ENCODE data around the gene CS. TPM values are rescaled to one million over a fixed set of nuclear protein-coding genes. Genes with fewer than 3 reads are reported as not detected.
"Not testable (repeated sequence)": the region's sequence is repeated elsewhere in the genome, so short reads cannot be mapped to it uniquely, and the experiment has no call there.

Gene CS
- 160 to 174 TPM (median 171 TPM) in 3 replicates for total RNA-seq
- long read RNA-seq, transcript CS-201 (11 exons, 2,975 nt), result major isoform, 13 of 43 reads
- long read RNA-seq, partial matches to known transcripts, result 17 of 43 reads
- long read RNA-seq, other reads (novel, unspliced or antisense), result 13 of 43 reads

DNA sequence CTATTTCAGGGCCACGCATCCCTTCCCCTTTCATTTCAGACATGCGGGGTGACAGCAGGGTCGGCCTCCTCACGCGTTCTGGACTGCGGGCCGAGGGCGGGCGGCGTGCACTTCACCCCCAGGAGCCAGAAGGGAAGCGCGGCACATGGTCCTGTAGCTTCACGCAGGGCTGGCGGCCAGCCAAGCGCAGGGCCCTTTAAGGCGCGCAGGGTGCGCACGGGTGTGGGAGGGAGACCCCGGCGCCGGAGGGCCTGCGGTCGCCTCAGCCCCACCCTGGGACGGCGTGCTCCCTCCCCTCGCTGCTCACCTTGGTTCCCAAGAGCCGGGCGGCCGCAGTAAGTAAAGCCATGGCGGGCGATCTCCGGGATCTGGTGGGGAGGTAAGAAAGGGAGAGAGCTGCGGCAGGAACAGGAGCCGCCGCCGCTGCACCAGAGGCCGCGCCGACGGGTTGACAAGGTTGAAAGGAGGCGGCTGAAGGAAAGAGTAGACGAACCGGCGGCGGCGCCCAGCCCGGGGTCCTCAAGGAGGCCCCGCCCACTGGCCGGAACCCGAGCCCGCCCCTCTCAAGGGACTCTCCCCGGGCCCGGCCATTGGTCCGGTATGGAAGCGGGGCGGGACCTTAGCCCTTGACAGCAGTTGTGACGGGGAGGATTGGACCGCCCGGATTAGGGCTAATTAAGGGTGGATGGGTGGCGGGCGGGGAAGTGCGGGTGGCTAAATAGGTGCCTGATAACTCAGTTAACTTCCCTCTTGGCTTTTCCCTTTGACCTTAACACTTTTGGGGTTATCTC lies at the start of gene CS:
Gene CS, minus strand, starts transcription at position 478 of the 791 bp plus-strand sequence. Its CDS starts 129 bp downstream, at position 349.
- Mint-ChIP-seq H3K27me3 (ENCODE audit: low read depth) (no peaks in the 10 kb centered on the region), H3K4me1 (ENCODE audit: low read depth) (peaks cover 44% of the 10 kb centered on the region), H3K9me3 (ENCODE audit: low read depth) (no peaks in the 10 kb centered on the region), H3K4me3 (ENCODE audit: unreplicated experiment) (peak within 1 kb of the TSS; percentile 94), H3K27ac (ENCODE audit: unreplicated experiment) (peak within 1 kb of the TSS; percentile 95), H3K36me3 (ENCODE audit: low read depth) (no peaks in the 10 kb centered on the region)
- TF ChIP-seq, protein P1, sequence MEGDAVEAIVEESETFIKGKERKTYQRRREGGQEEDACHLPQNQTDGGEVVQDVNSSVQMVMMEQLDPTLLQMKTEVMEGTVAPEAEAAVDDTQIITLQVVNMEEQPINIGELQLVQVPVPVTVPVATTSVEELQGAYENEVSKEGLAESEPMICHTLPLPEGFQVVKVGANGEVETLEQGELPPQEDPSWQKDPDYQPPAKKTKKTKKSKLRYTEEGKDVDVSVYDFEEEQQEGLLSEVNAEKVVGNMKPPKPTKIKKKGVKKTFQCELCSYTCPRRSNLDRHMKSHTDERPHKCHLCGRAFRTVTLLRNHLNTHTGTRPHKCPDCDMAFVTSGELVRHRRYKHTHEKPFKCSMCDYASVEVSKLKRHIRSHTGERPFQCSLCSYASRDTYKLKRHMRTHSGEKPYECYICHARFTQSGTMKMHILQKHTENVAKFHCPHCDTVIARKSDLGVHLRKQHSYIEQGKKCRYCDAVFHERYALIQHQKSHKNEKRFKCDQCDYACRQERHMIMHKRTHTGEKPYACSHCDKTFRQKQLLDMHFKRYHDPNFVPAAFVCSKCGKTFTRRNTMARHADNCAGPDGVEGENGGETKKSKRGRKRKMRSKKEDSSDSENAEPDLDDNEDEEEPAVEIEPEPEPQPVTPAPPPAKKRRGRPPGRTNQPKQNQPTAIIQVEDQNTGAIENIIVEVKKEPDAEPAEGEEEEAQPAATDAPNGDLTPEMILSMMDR (IDR thresholded peaks at IDR 0.05), result no peak
- DNase-seq (ENCODE audit: low spot score), result peak; percentile 99

GRCh38 chr12:56348776-56349175 lies 48.6 kb upstream of the CS start:
- H3K4me3 Mint-ChIP-seq (ENCODE audit: unreplicated experiment), result no peak overlapping the region
- no peak for DNase-seq (ENCODE audit: low spot score)
- TF ChIP-seq, protein P1 (IDR thresholded peaks at IDR 0.05), result no peak
- H3K36me3 Mint-ChIP-seq (ENCODE audit: low read depth), result peaks cover 50% of the 10 kb centered on the region
- no peaks in the 10 kb centered on the region for H3K4me1 Mint-ChIP-seq (ENCODE audit: low read depth)
- no peaks in the 10 kb centered on the region for H3K9me3 Mint-ChIP-seq (ENCODE audit: low read depth)
- H3K27ac Mint-ChIP-seq (ENCODE audit: unreplicated experiment), result no peak overlapping the region
- H3K27me3 Mint-ChIP-seq (ENCODE audit: low read depth), result no peaks in the 10 kb centered on the region

DNA sequence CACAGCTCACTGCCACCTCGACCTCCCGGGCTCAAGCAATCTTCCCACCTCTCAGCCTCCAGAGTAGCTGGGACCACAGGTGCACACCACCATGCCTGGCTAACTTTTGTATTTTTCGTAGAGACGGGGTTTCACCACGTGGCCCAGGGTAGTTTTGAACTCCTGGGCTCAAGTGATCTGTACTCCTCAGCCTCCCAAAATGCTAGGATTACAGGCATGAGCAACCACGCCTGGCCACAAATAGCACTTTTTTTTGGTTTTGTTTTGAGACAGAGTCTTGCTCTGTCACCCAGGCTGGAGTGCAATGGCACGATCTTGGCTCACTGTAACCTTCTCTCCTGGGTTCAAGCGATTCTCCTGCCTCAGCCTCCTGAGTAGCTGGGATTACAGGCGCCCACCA lies 47.1 kb upstream of the CS start:
- H3K27me3 Mint-ChIP-seq (ENCODE audit: low read depth); DNase-seq (ENCODE audit: low spot score); H3K4me1 Mint-ChIP-seq (ENCODE audit: low read depth); H3K4me3 Mint-ChIP-seq (ENCODE audit: unreplicated experiment); H3K27ac Mint-ChIP-seq (ENCODE audit: unreplicated experiment); H3K9me3 Mint-ChIP-seq (ENCODE audit: low read depth): not testable (repeated sequence)
- H3K36me3 Mint-ChIP-seq (ENCODE audit: low read depth), result peaks cover 59% of the 10 kb centered on the region

- Mint-ChIP-seq H3K27ac (ENCODE audit: unreplicated experiment) (no peak overlapping the region), H3K27me3 (ENCODE audit: low read depth) (no peaks in the 10 kb centered on the region), H3K9me3 (ENCODE audit: low read depth) (no peaks in the 10 kb centered on the region), H3K4me1 (ENCODE audit: low read depth) (no peaks in the 10 kb centered on the region), H3K36me3 (ENCODE audit: low read depth) (peaks cover 60% of the 10 kb centered on the region), H3K4me3 (ENCODE audit: unreplicated experiment) (no peak overlapping the region)
- DNase-seq (ENCODE audit: low spot score), result no peak
- TF ChIP-seq, protein P1 (IDR thresholded peaks at IDR 0.05), result peak; percentile 29
Observed at GRCh38 chr12:56346675-56347074, 46.5 kb upstream of the CS start.

DNA sequence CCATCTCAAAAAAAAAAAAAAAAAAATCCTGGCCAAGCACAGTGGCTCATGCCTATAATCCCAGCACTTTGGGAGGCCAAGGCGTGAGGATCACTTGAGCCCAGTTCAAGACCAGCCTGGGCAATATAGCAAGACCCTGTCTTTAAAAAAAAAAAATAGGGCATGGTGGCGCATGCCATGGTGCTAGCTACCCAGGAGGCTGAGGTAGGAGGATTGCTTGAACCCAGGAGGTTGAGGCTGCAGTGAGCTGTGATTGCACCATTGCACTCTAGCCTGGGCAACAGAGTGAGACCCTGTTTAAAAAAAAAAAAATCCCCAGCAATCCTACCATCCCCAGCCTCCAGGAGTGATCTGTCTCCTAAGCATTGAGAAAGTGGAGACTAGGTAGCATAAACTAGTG lies 42.2 kb upstream of the CS start:
- H3K4me3 Mint-ChIP-seq (ENCODE audit: unreplicated experiment); H3K9me3 Mint-ChIP-seq (ENCODE audit: low read depth); DNase-seq (ENCODE audit: low spot score); H3K27ac Mint-ChIP-seq (ENCODE audit: unreplicated experiment); H3K4me1 Mint-ChIP-seq (ENCODE audit: low read depth); H3K27me3 Mint-ChIP-seq (ENCODE audit: low read depth): not testable (repeated sequence)
- peaks cover 33% of the 10 kb centered on the region for H3K36me3 Mint-ChIP-seq (ENCODE audit: low read depth)

DNA sequence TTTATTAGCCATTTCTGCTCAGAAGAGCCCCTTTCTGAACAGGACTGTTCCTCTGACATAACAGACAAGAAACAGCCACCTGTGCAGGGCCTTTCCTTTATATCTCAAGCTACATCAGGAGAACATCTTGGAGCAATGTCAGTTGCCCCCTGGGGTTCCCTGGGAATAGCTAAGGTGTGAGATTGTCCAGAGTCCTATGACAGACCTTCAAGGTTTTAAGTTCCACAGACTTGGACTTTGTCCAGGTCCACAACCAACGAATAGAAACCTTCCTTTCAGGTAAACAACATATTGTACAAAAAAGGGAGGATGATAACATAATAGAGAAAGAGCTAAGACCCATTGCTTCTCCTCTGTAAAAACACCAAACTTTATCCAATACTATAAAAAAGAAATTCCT lies 41.5 kb upstream of the CS start:
- TF ChIP-seq, protein P1 (IDR thresholded peaks at IDR 0.05), result no peak
- H3K9me3 Mint-ChIP-seq (ENCODE audit: low read depth), result no peaks in the 10 kb centered on the region

More for the DNA sequence above, 41.5 kb upstream of the CS start:
- Mint-ChIP-seq H3K27ac (ENCODE audit: unreplicated experiment) (no peak overlapping the region), H3K4me1 (ENCODE audit: low read depth) (no peaks in the 10 kb centered on the region), H3K36me3 (ENCODE audit: low read depth) (peaks cover 29% of the 10 kb centered on the region), H3K27me3 (ENCODE audit: low read depth) (no peaks in the 10 kb centered on the region), H3K4me3 (ENCODE audit: unreplicated experiment) (no peak overlapping the region)
- DNase-seq (ENCODE audit: low spot score), result no peak
